SK-N-SH (cell line): Measurements from ENCODE around the gene MICB. TPM values are rescaled to one million over a fixed set of nuclear protein-coding genes. Genes with fewer than 3 reads are reported as not detected.

ENCODE experiments used
- CTCF ChIA-PET: fragments of 300-600, 350-600 bp; formaldehyde crosslinking; extraction: SDS; loops from one replicate; lab custom pipeline; 2021; lab: Yijun Ruan, JAX
- POLR2A ChIA-PET: fragments of 350-600 bp; sonication (Branson Sonifier 250); formaldehyde crosslinking; extraction: SDS; loops from one replicate; lab custom pipeline; 2020; ENCODE audit warnings: antibody characterized with exemption, inconsistent platforms; lab: Yijun Ruan, JAX
- DNase-seq: peaks from one replicate; pipeline ENCODE4 v3.0.0; 2012
- H2AFZ ChIP-seq: fragments of 200-600 bp; sonication (generic); 2 replicates; pipeline ENCODE4 v1.8.1; 2016; ENCODE audit warnings: antibody characterized with exemption, mild to moderate bottlenecking, low read depth
- H3F3A ChIP-seq: fragments of 200-600 bp; sonication (generic); replicated peaks from 2 replicates; pipeline ENCODE3; 2016; ENCODE audit warnings: antibody characterized with exemption, mild to moderate bottlenecking; ENCODE audit not compliant: insufficient read depth
- H3K27ac ChIP-seq, 2 experiments: fragments of 200-500 bp in 1 of 2; fragments of 200-600 bp in 1 of 2; sonication (Bioruptor generic) in 1 of 2; sonication (generic), shearing (Covaris generic) in 1 of 2; 2 replicates each; pipeline versions ENCODE4 v1.5.1 to v1.6.1; 2014 to 2016; ENCODE audit warnings: low read depth in 2 of 2, inconsistent platforms in 1 of 2, low read length in 1 of 2, mild to moderate bottlenecking in 1 of 2, mixed read lengths in 1 of 2
- H3K27me3 ChIP-seq: fragments of 200-600 bp; sonication (generic), shearing (Covaris generic); 2 replicates; pipeline ENCODE4 v1.6.1; 2016; ENCODE audit warnings: mixed run types; ENCODE audit not compliant: insufficient read depth
- H3K36me3 ChIP-seq, 2 experiments: fragments of 200-500 bp in 1 of 2; fragments of 200-600 bp in 1 of 2; sonication (Bioruptor generic) in 1 of 2; sonication (generic) in 1 of 2; replicated peaks in 1 of 2; 2 replicates each; pipeline versions ENCODE3 to v1.5.1; 2014 to 2016; ENCODE audit warnings: low read length in 1 of 2, mild to moderate bottlenecking in 1 of 2; ENCODE audit not compliant: insufficient read depth in 2 of 2, control insufficient read depth in 1 of 2
- H3K4me1 ChIP-seq, 2 experiments: fragments of 200-500 bp in 1 of 2; fragments of 200-600 bp in 1 of 2; sonication (Bioruptor generic) in 1 of 2; sonication (generic), shearing (Covaris generic) in 1 of 2; 2 replicates each; pipeline versions ENCODE4 v1.5.1 to v1.6.1; 2014 to 2016; ENCODE audit warnings: low read depth in 1 of 2, low read length in 1 of 2, mixed run types in 1 of 2; ENCODE audit not compliant: insufficient read depth in 2 of 2, control insufficient read depth in 1 of 2
- H3K4me2 ChIP-seq: fragments of 200-600 bp; sonication (generic), shearing (Covaris generic); 2 replicates; pipeline ENCODE4 v1.6.1; 2017; ENCODE audit warnings: mixed run types
- H3K4me3 ChIP-seq, 2 experiments: fragments of 200-500 bp in 1 of 2; fragments of 200-600 bp in 1 of 2; sonication (Bioruptor generic) in 1 of 2; sonication (generic), shearing (Covaris generic) in 1 of 2; 2 replicates each; pipeline versions ENCODE4 v1.5.1 to v1.8.1; 2014 to 2016; ENCODE audit warnings: low read depth in 2 of 2, inconsistent platforms in 1 of 2, low read length in 1 of 2, mild to moderate bottlenecking in 1 of 2, mixed read lengths in 1 of 2, moderate library complexity in 1 of 2
- H3K79me2 ChIP-seq: fragments of 200-600 bp; sonication (generic); 2 replicates; pipeline ENCODE4 v1.8.1; 2017; ENCODE audit warnings: mild to moderate bottlenecking; ENCODE audit not compliant: insufficient read depth
- H3K9ac ChIP-seq: fragments of 200-600 bp; sonication (generic); 2 replicates; pipeline ENCODE4 v1.6.1; 2017; ENCODE audit warnings: mixed run types
- H3K9me2 ChIP-seq: fragments of 200-600 bp; sonication (generic); 2 replicates; pipeline ENCODE4 v1.6.1; 2017; ENCODE audit warnings: mixed run types
- H3K9me3 ChIP-seq: fragments of 200-600 bp; sonication (generic); 2 replicates; pipeline ENCODE4 v1.6.1; 2017; ENCODE audit warnings: mixed run types, mild to moderate bottlenecking, moderate library complexity
- H4K20me1 ChIP-seq: fragments of 200-600 bp; sonication (generic); 2 replicates; pipeline ENCODE4 v1.6.1; 2017; ENCODE audit warnings: mild to moderate bottlenecking, mixed run types; ENCODE audit not compliant: insufficient read depth
- CHD2 ChIP-seq: fragments of 150-350 bp; IDR thresholded peaks from 2 replicates; pipeline ENCODE4 v1.6.1; 2018; ENCODE audit warnings: low read length; ENCODE audit not compliant: partially characterized antibody
- EP300 ChIP-seq, 2 experiments: IDR thresholded peaks; 2 replicates each; pipeline versions ENCODE4 v1.4.0 to v1.6.1; 2012; ENCODE audit warnings: borderline replicate concordance in 1 of 2, low read depth in 1 of 2, low read length in 1 of 2
- EZH2phosphoT487 ChIP-seq: fragments of 200-600 bp; sonication (generic); IDR thresholded peaks from 2 replicates; pipeline ENCODE4 v1.6.1; 2017; ENCODE audit warnings: low read depth, mixed run types, mild to moderate bottlenecking, antibody characterized with exemption, moderate library complexity, borderline replicate concordance
- MEF2A ChIP-seq: IDR thresholded peaks from 2 replicates; pipeline ENCODE4 v1.4.0; 2012; ENCODE audit warnings: low read depth, borderline replicate concordance
- RAD21 ChIP-seq: IDR thresholded peaks from 2 replicates; pipeline ENCODE4 v1.6.1; 2012; ENCODE audit warnings: mild to moderate bottlenecking, low read length
- SIN3A ChIP-seq: IDR thresholded peaks from 2 replicates; pipeline ENCODE4 v1.6.1; 2012; ENCODE audit warnings: low read depth, mild to moderate bottlenecking, low read length, moderate library complexity, borderline replicate concordance
- USF1 ChIP-seq: IDR thresholded peaks from 2 replicates; pipeline ENCODE4 v1.4.0; 2012; ENCODE audit warnings: low read depth, borderline replicate concordance
- WGBS: methylation state at CpG from one replicate; pipeline ENCODE4 v1.1.6; 2017; ENCODE audit warnings: low lambda C conversion rate; 5-methylcytosine and 5-hydroxymethylcytosine counted together
- polyA plus RNA-seq, 3 experiments: library from polyadenylated mRNA; depleted of rRNA; stranded (reverse); fragments of >200 nt; gene quantifications; 2 replicates each; pipeline ENCODE4 v1.2.3, GENCODE V29; 2012
- TF ChIP-seq, protein P1 (sequence below): IDR thresholded peaks from 2 replicates; pipeline ENCODE4 v1.4.0; 2012; ENCODE audit warnings: low read depth, borderline replicate concordance
- TF ChIP-seq, protein P2 (sequence below): IDR thresholded peaks from 2 replicates; pipeline ENCODE4 v1.6.1; 2012; ENCODE audit warnings: mild to moderate bottlenecking, low read depth, low read length, moderate library complexity
- TF ChIP-seq, protein P3 (sequence below): fragments of 200-600 bp; sonication (generic); IDR thresholded peaks from 2 replicates; pipeline ENCODE4 v1.6.1; 2017; ENCODE audit warnings: antibody characterized with exemption, mild to moderate bottlenecking, moderate library complexity

Gene MICB
- polyA plus RNA-seq, 1 of the 3 experiments (the other 2 are of a cell fraction) = 9.7 TPM

GRCh38 chr6:31480574-31480973, 17.4 kb upstream of the MICB start:
- H3K9ac ChIP-seq = no peak overlapping the region
- H3K4me1 ChIP-seq = no peaks in the 10 kb centered on the region
- ChIA-PET CTCF (interaction anchor here (1.3 kb wide), 1 partner anchor 12 kb away, joined by 7 read pairs; no protein-coding TSS in a partner anchor), POLR2A (no interaction called here)
- no peaks in the 10 kb centered on the region for H3K36me3 ChIP-seq
- peaks cover 5% of the 10 kb centered on the region for H3F3A ChIP-seq
- no peaks in the 10 kb centered on the region for H4K20me1 ChIP-seq
- H3K79me2 ChIP-seq = no peaks in the 10 kb centered on the region
- H3K27ac ChIP-seq = no peak overlapping the region
- H3K27me3 ChIP-seq = peaks cover 53% of the 10 kb centered on the region; the same call in 1 of the 2 replicates
- no peak overlapping the region for H3K4me3 ChIP-seq
- no peak overlapping the region for H3K4me2 ChIP-seq
- H3K9me3 ChIP-seq = no peaks in the 10 kb centered on the region
- H2AFZ ChIP-seq = no peak overlapping the region
- WGBS = 9% methylated on average over 7 of the region's 11 CpGs
- TF ChIP-seq EP300 (IDR thresholded peaks at IDR 0.05; ENCODE audit: borderline replicate concordance in 1 of 2, low read depth in 1 of 2, low read length in 1 of 2) (no peak), MEF2A (no peak), RAD21 (no peak), SIN3A (no peak), EZH2phosphoT487 (no peak), USF1 (no peak), CHD2 (no peak)
- TF ChIP-seq, protein P1, sequence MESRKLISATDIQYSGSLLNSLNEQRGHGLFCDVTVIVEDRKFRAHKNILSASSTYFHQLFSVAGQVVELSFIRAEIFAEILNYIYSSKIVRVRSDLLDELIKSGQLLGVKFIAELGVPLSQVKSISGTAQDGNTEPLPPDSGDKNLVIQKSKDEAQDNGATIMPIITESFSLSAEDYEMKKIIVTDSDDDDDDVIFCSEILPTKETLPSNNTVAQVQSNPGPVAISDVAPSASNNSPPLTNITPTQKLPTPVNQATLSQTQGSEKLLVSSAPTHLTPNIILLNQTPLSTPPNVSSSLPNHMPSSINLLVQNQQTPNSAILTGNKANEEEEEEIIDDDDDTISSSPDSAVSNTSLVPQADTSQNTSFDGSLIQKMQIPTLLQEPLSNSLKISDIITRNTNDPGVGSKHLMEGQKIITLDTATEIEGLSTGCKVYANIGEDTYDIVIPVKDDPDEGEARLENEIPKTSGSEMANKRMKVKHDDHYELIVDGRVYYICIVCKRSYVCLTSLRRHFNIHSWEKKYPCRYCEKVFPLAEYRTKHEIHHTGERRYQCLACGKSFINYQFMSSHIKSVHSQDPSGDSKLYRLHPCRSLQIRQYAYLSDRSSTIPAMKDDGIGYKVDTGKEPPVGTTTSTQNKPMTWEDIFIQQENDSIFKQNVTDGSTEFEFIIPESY = no peak
- TF ChIP-seq, protein P2, sequence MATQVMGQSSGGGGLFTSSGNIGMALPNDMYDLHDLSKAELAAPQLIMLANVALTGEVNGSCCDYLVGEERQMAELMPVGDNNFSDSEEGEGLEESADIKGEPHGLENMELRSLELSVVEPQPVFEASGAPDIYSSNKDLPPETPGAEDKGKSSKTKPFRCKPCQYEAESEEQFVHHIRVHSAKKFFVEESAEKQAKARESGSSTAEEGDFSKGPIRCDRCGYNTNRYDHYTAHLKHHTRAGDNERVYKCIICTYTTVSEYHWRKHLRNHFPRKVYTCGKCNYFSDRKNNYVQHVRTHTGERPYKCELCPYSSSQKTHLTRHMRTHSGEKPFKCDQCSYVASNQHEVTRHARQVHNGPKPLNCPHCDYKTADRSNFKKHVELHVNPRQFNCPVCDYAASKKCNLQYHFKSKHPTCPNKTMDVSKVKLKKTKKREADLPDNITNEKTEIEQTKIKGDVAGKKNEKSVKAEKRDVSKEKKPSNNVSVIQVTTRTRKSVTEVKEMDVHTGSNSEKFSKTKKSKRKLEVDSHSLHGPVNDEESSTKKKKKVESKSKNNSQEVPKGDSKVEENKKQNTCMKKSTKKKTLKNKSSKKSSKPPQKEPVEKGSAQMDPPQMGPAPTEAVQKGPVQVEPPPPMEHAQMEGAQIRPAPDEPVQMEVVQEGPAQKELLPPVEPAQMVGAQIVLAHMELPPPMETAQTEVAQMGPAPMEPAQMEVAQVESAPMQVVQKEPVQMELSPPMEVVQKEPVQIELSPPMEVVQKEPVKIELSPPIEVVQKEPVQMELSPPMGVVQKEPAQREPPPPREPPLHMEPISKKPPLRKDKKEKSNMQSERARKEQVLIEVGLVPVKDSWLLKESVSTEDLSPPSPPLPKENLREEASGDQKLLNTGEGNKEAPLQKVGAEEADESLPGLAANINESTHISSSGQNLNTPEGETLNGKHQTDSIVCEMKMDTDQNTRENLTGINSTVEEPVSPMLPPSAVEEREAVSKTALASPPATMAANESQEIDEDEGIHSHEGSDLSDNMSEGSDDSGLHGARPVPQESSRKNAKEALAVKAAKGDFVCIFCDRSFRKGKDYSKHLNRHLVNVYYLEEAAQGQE = no peak
- TF ChIP-seq, protein P3, sequence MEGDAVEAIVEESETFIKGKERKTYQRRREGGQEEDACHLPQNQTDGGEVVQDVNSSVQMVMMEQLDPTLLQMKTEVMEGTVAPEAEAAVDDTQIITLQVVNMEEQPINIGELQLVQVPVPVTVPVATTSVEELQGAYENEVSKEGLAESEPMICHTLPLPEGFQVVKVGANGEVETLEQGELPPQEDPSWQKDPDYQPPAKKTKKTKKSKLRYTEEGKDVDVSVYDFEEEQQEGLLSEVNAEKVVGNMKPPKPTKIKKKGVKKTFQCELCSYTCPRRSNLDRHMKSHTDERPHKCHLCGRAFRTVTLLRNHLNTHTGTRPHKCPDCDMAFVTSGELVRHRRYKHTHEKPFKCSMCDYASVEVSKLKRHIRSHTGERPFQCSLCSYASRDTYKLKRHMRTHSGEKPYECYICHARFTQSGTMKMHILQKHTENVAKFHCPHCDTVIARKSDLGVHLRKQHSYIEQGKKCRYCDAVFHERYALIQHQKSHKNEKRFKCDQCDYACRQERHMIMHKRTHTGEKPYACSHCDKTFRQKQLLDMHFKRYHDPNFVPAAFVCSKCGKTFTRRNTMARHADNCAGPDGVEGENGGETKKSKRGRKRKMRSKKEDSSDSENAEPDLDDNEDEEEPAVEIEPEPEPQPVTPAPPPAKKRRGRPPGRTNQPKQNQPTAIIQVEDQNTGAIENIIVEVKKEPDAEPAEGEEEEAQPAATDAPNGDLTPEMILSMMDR = no peak
- DNase-seq = no peak
- H3K9me2 ChIP-seq = no peaks in the 10 kb centered on the region
